WTC11 (cell line): ENCODE measurements around the gene ZNRF1. TPM values are rescaled to one million over a fixed set of nuclear protein-coding genes. Genes with fewer than 3 reads are reported as not detected.

Experiments used
- ATAC-seq: fragments of 200-7000 bp; cut with Tn5 transposase; 2 replicates; pipeline ENCODE4 v1.10.0; 2021; ENCODE audit warnings: mild to moderate bottlenecking, moderate library complexity
- CTCF ChIA-PET: fragments of 300-600 bp; sonication (Branson Sonifier 250); formaldehyde crosslinking; loops from one replicate; lab custom pipeline; 2021; ENCODE audit warnings: antibody characterized with exemption; lab: Charles Lee
- POLR2A ChIA-PET: fragments of 350-600 bp; sonication (Branson Sonifier 250); formaldehyde crosslinking; loops from one replicate; lab custom pipeline; 2021; ENCODE audit warnings: antibody characterized with exemption; lab: Charles Lee
- DNase-seq: peaks from one replicate; pipeline ENCODE4 v3.0.0; 2021; ENCODE audit warnings: low spot score
- H3K27ac Mint-ChIP-seq: 2 replicates; pipeline ENCODE4 v1.8.0; 2021; ENCODE audit warnings: mixed read lengths
- H3K27me3 Mint-ChIP-seq: 2 replicates; pipeline ENCODE4 v1.8.0; 2021; ENCODE audit warnings: low read depth, mild to moderate bottlenecking, moderate library complexity, mixed read lengths
- H3K36me3 Mint-ChIP-seq: 2 replicates; pipeline ENCODE4 v1.8.0; 2021; ENCODE audit warnings: mixed read lengths
- H3K4me1 Mint-ChIP-seq: 2 replicates; pipeline ENCODE4 v1.8.0; 2022; ENCODE audit warnings: mixed read lengths
- H3K4me3 Mint-ChIP-seq: 2 replicates; pipeline ENCODE4 v1.8.0; 2021; ENCODE audit warnings: mild to moderate bottlenecking, moderate library complexity, mixed read lengths
- H3K9me3 Mint-ChIP-seq: 2 replicates; pipeline ENCODE4 v1.8.0; 2021; ENCODE audit warnings: mixed read lengths
- ESRRA ChIP-seq: sonication (generic); formaldehyde crosslinking; IDR thresholded peaks from 2 replicates; pipeline ENCODE4 v1.8.1; 2022; ENCODE audit warnings: mild to moderate bottlenecking, missing genetic modification reagents, borderline replicate concordance
- FOXP1 ChIP-seq: sonication (generic); formaldehyde crosslinking; IDR thresholded peaks from 2 replicates; pipeline ENCODE4 v1.8.0; 2022; ENCODE audit warnings: missing genetic modification reagents, mild to moderate bottlenecking, moderate library complexity, borderline replicate concordance
- GABPB1 ChIP-seq: sonication (generic); formaldehyde crosslinking; IDR thresholded peaks from 2 replicates; pipeline ENCODE4 v1.8.1; 2023; ENCODE audit warnings: mild to moderate bottlenecking, missing genetic modification reagents
- HMGXB4 ChIP-seq: sonication (generic); formaldehyde crosslinking; IDR thresholded peaks from 2 replicates; pipeline ENCODE4 v1.8.1; 2023; ENCODE audit warnings: mild to moderate bottlenecking, moderate library complexity, missing genetic modification reagents
- KAT7 ChIP-seq: sonication (generic); formaldehyde crosslinking; IDR thresholded peaks from 2 replicates; pipeline ENCODE4 v1.8.1; 2023; ENCODE audit warnings: missing genetic modification reagents, mild to moderate bottlenecking, borderline replicate concordance
- NFATC4 ChIP-seq: fragments of 250-450 bp; sonication (Bioruptor Pico); IDR thresholded peaks from 2 replicates; pipeline ENCODE4 v1.9.0; 2021; ENCODE audit warnings: mild to moderate bottlenecking
- OVOL2 ChIP-seq: fragments of 250-450 bp; sonication (Bioruptor Pico); IDR thresholded peaks from 2 replicates; pipeline ENCODE4 v1.9.0; 2021; ENCODE audit warnings: mild to moderate bottlenecking, borderline replicate concordance
- PRDM15 ChIP-seq: sonication (generic); formaldehyde crosslinking; IDR thresholded peaks from 2 replicates; pipeline ENCODE4 v1.8.0; 2022; ENCODE audit warnings: missing genetic modification reagents
- TCF7 ChIP-seq: sonication (generic); formaldehyde crosslinking; IDR thresholded peaks from 2 replicates; pipeline ENCODE4 v1.8.0; 2022; ENCODE audit warnings: mild to moderate bottlenecking, low read depth, missing genetic modification reagents, moderate library complexity
- ZNF396 ChIP-seq: fragments of 250-450 bp; sonication (Bioruptor Pico); IDR thresholded peaks from 2 replicates; pipeline ENCODE4 v1.8.0; 2021; ENCODE audit warnings: mild to moderate bottlenecking, moderate library complexity, borderline replicate concordance
- ZNF416 ChIP-seq: fragments of 250-450 bp; sonication (Bioruptor Pico); IDR thresholded peaks from 2 replicates; pipeline ENCODE4 v1.9.0; 2021; ENCODE audit warnings: mild to moderate bottlenecking, inconsistent platforms
- ZNF425 ChIP-seq: fragments of 250-450 bp; sonication (Bioruptor Pico); conservative IDR thresholded peaks from 2 replicates; pipeline ENCODE4 v1.9.0; 2021; ENCODE audit warnings: mild to moderate bottlenecking
- ZNF532 ChIP-seq: fragments of 250-450 bp; sonication (Bioruptor Pico); IDR thresholded peaks from 2 replicates; pipeline ENCODE4 v1.9.0; 2021; ENCODE audit warnings: mild to moderate bottlenecking, borderline replicate concordance
- ZNF671 ChIP-seq: fragments of 250-450 bp; sonication (Bioruptor Pico); IDR thresholded peaks from 2 replicates; pipeline ENCODE4 v1.8.0; 2021; ENCODE audit warnings: mild to moderate bottlenecking
- total RNA-seq: library from RNA; stranded (reverse); gene quantifications from 3 replicates; pipeline ENCODE4 v1.2.3, GENCODE V29; 2021

Gene ZNRF1
- total RNA-seq, 1 experiment from 2014 or later = 47.6 TPM

GRCh38 chr16:75085556-75085955 is 86.7 kb downstream of the ZNRF1 start (continued):
- no peak for TF ChIP-seq ZNF532
- no peak for TF ChIP-seq ZNF416 (CRISPR knock-in tag)
- no peak for TF ChIP-seq ZNF671
- TF ChIP-seq HMGXB4 (CRISPR knock-in tag) = no peak
- no peak for TF ChIP-seq OVOL2 (CRISPR knock-in tag)
- TF ChIP-seq NFATC4 (CRISPR knock-in tag) = no peak
- no peak for TF ChIP-seq ZNF425
- TF ChIP-seq, all 79 proteins: peak for 0

- ATAC-seq (no peak), DNase-seq (no peak)
- ChIA-PET CTCF (interaction anchor here (0.6 to 5.0 kb wide), 4 partner anchors 24 to 88 kb away, joined by 3 to 31 read pairs (median 4); partner anchors contain the start of gene ZNRF1), POLR2A (no interaction called here)
- Mint-ChIP-seq H3K4me1 (peaks cover 40% of the 10 kb centered on the region), H3K27ac (peak overlapping the region; percentile 40; the same call in 1 of the 2 replicates), H3K9me3 (0 out of 2 replicates have a peak, but pooled peaks cover 3% of the 10 kb centered on the region), H3K4me3 (no peak overlapping the region), H3K27me3 (no peaks in the 10 kb centered on the region), H3K36me3 (peaks cover 10% of the 10 kb centered on the region)
- TF ChIP-seq OVOL2 (CRISPR knock-in tag) (no peak), FOXP1 (no peak), ZNF396 (CRISPR knock-in tag) (no peak), ESRRA (no peak), TCF7 (CRISPR knock-in tag) (no peak), PRDM15 (CRISPR knock-in tag) (no peak), KAT7 (CRISPR knock-in tag) (no peak), GABPB1 (CRISPR knock-in tag) (no peak)
Observed at GRCh38 chr16:75086281-75086680, 87.5 kb downstream of the ZNRF1 start.
